ENCODE results near the gene PARL.

DNA sequence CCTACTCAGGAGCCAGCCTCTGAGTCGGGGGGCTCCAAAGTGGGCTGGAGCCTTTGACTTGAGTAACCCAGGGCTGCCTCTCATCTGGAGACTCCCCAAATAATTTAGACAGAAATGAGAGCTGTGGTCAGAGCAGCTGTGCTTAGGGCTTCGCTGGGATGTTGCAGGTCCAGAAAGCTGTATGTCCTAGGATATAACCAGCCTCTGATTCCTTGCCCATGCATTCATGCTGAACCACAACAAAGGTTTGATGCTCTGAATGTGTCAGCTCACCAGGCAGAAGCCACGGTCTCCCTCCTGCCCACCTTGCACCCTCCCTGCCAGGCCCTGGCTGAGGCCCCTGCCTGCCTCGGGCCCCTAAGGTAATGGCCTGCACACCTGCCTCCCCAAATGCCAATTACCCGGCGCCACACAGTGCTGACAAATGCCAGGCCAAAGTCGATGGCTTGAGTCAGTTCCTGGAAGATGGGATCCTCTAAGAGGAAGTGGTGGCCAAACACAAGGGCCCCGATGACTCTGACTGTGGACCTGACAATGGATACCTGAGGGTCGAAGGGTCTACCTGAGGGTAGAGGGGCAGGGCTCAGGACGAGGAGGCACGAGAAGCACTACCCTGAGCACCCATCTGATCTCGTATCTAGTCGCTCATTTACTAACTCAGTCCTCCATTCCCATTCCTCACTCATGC lies 21.7 kb upstream of the PARL start:
- TF ChIP-seq, protein P1, sequence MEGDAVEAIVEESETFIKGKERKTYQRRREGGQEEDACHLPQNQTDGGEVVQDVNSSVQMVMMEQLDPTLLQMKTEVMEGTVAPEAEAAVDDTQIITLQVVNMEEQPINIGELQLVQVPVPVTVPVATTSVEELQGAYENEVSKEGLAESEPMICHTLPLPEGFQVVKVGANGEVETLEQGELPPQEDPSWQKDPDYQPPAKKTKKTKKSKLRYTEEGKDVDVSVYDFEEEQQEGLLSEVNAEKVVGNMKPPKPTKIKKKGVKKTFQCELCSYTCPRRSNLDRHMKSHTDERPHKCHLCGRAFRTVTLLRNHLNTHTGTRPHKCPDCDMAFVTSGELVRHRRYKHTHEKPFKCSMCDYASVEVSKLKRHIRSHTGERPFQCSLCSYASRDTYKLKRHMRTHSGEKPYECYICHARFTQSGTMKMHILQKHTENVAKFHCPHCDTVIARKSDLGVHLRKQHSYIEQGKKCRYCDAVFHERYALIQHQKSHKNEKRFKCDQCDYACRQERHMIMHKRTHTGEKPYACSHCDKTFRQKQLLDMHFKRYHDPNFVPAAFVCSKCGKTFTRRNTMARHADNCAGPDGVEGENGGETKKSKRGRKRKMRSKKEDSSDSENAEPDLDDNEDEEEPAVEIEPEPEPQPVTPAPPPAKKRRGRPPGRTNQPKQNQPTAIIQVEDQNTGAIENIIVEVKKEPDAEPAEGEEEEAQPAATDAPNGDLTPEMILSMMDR (conservative IDR thresholded peaks at IDR 0.05; ENCODE audit: low read length): no peak
- TF ChIP-seq EZH2phosphoT487 (IDR thresholded peaks at IDR 0.05; ENCODE audit: borderline replicate concordance): no peak
